ENCODE data around the gene QRICH1.

DNA sequence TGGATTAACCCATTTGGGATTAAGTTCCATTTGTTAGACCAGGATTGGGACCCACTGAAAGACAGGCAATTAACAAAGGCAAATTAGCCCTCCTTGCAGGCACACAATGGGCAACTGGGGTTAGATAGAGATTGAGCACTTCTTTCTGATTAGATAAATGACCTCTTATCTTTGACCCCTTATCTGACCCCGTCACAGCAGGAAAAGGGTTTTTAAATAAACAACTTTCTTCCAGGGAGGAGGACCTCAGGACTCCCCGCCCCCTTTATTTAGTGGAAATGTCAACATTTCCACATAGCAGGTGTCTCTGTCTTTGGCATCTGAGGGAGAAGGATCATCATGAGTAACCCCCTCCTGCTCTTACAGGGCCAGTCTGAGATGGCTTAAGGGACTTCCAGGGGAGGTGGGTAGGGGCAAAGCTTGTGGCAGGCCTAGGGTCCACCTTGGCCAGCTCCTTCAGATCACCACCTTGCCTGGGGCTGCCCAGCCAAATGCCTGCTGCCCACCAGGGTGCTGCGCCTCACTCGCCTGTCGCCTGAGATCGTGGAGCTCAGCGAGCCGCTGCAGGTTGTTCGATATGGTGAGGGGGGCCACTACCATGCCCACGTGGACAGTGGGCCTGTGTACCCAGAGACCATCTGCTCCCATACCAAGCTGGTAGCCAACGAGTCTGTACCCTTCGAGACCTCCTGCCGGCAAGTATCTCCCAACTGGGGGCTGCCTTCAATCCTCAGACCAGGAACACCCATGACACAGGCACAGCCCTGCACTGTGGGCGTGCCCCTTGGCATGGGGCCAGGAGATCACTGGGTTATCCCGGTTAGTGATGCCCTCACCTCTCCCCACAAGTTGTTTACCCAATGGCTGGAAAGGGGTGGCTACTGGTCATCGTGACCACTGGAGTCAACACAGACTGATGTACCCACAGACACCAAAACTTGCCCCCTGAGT is 89.2 kb downstream of the QRICH1 start:
- no peak for TF ChIP-seq MAF1 (CRISPR knock-in tag; IDR thresholded peaks at IDR 0.05; ENCODE audit: borderline replicate concordance)
- no peak for TF ChIP-seq JUND (CRISPR knock-in tag; IDR thresholded peaks at IDR 0.05)
- TF ChIP-seq PBX3 (CRISPR knock-in tag; IDR thresholded peaks at IDR 0.05; ENCODE audit: borderline replicate concordance): no peak
- TF ChIP-seq, protein P1, sequence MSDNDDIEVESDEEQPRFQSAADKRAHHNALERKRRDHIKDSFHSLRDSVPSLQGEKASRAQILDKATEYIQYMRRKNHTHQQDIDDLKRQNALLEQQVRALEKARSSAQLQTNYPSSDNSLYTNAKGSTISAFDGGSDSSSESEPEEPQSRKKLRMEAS (IDR thresholded peaks at IDR 0.05): no peak
- TF ChIP-seq CTCF (CRISPR knock-in tag; IDR thresholded peaks at IDR 0.05): no peak
- TF ChIP-seq RXRA (CRISPR knock-in tag; IDR thresholded peaks at IDR 0.05): no peak
- TF ChIP-seq POLR2AphosphoS5 (IDR thresholded peaks at IDR 0.05; ENCODE audit: low read depth, low read length): no peak
- no peak for TF ChIP-seq CBFB (CRISPR knock-in tag; IDR thresholded peaks at IDR 0.05)
- TF ChIP-seq NFYC (CRISPR knock-in tag; IDR thresholded peaks at IDR 0.05): no peak

Data from HepG2 (cell line).